ENCODE results near the gene GLIS2. TPM values are rescaled to one million over a fixed set of nuclear protein-coding genes. Genes with fewer than 3 reads are reported as not detected.

GLIS2 gene
- total RNA-seq, 1 donor from 2014 or later: not detected

DNA sequence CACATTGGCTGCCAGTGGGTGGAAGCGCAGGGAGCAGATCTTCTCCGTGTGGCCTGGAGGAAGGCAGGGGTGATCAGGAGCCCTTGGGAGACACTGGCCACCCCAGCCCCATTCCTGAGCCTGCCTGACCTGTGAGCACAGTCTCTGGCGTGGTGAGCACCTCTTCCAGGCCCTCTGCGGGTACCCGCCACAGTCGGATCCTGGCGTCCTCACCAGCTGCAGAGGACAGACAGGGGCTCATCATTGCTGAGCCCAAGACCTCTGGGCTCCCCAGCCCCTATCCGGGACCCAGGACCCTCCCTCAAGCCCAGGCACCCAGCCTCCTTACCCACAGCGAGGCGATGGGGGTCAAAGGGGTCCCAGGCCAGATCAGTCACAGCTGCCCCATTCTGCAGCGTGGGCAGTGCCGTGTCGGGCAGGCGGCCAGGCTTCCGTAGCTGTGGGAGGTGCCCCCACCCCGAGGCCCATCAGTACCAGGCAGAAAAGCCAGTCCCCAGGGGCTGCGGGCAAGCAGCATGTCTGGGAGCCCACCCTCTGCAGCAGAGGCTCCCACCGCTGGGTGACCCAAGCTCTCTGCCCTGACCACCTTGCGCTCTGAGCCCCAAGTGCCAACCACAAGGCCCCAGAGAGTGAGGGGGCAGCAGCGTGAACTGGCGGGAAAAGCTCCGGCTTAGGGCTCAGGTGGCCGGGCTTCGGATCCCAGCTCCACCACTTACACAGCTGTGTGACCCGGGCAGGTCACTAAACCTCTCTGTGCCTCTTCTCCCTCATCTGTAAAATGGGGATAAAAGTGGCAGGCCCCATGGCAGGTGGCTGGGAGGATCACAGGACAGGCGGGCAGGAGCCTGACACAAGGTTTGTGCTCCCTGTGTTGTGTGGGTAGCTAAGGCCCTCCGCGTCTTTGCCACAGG, 45.4 kb downstream of the GLIS2 start:
- intact Hi-C loops (cut with micrococcal nuclease): no loop called here
- ChIA-PET POLR2A (interaction anchor here (1.2 kb wide), 1 partner anchor 115 kb away, joined by 3 read pairs; the partner anchor contains the start of gene HMOX2), CTCF (interaction anchor here (1.3 kb wide), 1 partner anchor 42 kb away, joined by 9 read pairs; no protein-coding TSS in a partner anchor)
- Mint-ChIP-seq H3K4me1 (peaks cover 34% of the 10 kb centered on the region), H3K27me3 (no peaks in the 10 kb centered on the region), H3K4me3 (no peak overlapping the region), H3K27ac (no peak overlapping the region), H3K9me3 (no peaks in the 10 kb centered on the region), H3K36me3 (ENCODE audit: low read depth) (peaks cover 45% of the 10 kb centered on the region)
- DNase-seq: no peak
- TF ChIP-seq, protein P1, sequence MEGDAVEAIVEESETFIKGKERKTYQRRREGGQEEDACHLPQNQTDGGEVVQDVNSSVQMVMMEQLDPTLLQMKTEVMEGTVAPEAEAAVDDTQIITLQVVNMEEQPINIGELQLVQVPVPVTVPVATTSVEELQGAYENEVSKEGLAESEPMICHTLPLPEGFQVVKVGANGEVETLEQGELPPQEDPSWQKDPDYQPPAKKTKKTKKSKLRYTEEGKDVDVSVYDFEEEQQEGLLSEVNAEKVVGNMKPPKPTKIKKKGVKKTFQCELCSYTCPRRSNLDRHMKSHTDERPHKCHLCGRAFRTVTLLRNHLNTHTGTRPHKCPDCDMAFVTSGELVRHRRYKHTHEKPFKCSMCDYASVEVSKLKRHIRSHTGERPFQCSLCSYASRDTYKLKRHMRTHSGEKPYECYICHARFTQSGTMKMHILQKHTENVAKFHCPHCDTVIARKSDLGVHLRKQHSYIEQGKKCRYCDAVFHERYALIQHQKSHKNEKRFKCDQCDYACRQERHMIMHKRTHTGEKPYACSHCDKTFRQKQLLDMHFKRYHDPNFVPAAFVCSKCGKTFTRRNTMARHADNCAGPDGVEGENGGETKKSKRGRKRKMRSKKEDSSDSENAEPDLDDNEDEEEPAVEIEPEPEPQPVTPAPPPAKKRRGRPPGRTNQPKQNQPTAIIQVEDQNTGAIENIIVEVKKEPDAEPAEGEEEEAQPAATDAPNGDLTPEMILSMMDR (IDR thresholded peaks at IDR 0.05): no peak
- no peak for ATAC-seq (ENCODE audit: low read depth)

DNA sequence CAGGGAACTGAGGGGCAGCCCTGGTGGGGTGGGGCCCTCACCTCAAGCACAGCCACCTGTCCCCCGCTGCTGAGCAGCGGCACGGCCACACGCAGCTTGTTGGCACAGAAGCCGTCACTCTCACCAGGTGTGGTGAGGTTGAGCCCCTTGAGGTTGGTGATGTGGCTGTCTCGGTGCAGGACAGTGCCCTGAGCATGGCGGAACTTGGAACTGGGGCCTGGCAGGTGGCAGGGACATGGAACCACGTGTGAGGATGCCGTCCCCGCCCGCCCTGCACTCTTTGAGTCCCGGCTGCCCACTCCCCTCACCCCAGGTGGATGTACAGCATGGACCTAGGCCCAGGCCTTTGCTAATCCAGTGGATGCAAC, 46.1 kb downstream of the GLIS2 start:
- no peaks in the 10 kb centered on the region for H3K9me3 Mint-ChIP-seq

GRCh38 chr16:4362476-4363135, 46.7 kb downstream of the GLIS2 start:
- Mint-ChIP-seq H3K27ac (no peak overlapping the region), H3K9me3 (no peaks in the 10 kb centered on the region), H3K27me3 (no peaks in the 10 kb centered on the region), H3K4me1 (peaks cover 38% of the 10 kb centered on the region), H3K36me3 (ENCODE audit: low read depth) (peaks cover 50% of the 10 kb centered on the region), H3K4me3 (no peak overlapping the region)
- TF ChIP-seq, protein P1 (IDR thresholded peaks at IDR 0.05): no peak
- ChIA-PET POLR2A (interaction anchor here (0.8 kb wide), 1 partner anchor 41 kb away, joined by 3 read pairs; no protein-coding TSS in a partner anchor), CTCF (no interaction called here)
- no peak for DNase-seq
- intact Hi-C loops (cut with micrococcal nuclease): no loop called here
- ATAC-seq (ENCODE audit: low read depth): no peak

More for the DNA sequence above, 46.1 kb downstream of the GLIS2 start:
- intact Hi-C loops (cut with micrococcal nuclease): no loop called here
- ATAC-seq (ENCODE audit: low read depth) (no peak), DNase-seq (no peak)
- peaks cover 46% of the 10 kb centered on the region for H3K36me3 Mint-ChIP-seq (ENCODE audit: low read depth)
- H3K27me3 Mint-ChIP-seq: no peaks in the 10 kb centered on the region
- H3K27ac Mint-ChIP-seq: no peak overlapping the region
- POLR2A ChIA-PET: interaction anchor here (0.8 to 1.2 kb wide), 2 partner anchors 41 to 114 kb away, joined by 3 read pairs; partner anchors contain the start of gene HMOX2
- CTCF ChIA-PET: interaction anchor here (1.3 kb wide), 1 partner anchor 41 kb away, joined by 9 read pairs; no protein-coding TSS in a partner anchor
- H3K4me1 Mint-ChIP-seq: peaks cover 38% of the 10 kb centered on the region
- TF ChIP-seq, protein P1 (IDR thresholded peaks at IDR 0.05): no peak
- no peak overlapping the region for H3K4me3 Mint-ChIP-seq

DNA sequence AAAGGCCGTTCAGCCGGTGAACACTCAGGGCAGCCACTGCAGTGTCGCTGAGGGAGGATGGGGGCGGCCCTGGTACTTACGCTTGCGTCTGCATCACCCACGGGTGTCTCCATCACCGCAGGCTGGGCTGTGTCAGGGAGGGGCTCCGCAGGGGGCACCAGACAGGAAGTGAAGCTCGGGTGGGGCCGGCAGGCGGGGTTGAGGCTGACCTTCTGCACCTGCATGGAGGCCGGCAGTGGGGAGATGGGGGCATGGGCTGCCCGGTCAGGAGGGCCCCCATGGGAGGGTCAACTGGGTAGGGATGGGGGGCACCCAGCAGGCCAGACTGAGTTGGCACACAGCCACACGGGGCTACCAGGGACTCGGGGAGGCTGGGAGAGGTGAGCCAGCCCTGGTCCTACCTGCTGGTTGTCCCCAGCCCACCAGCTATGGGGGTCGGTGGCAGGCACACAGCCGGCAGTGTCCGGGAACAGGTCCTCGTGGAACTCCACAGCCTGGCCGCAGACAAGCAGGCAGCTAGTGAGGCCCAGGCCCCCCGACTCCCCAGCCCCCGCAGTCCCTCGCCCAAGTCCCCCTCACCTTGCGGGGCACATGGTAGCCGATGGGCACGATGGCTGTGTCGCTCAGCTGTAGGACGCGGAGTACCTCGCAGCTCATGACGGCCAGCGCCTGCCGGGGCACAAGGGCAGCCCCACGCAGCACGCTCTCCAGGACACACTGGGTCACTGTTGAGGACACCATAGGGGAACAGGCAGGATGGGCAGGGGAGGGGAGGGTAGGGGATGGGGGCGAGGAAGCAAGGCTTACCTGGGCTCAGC, 48.5 kb downstream of the GLIS2 start:
- no peaks in the 10 kb centered on the region for H3K27me3 Mint-ChIP-seq
- intact Hi-C loops (cut with micrococcal nuclease): loop anchor here (2.0 kb wide), 1 partner anchor 14 kb away; the partner anchor contains the start of gene PAM16
- CTCF ChIA-PET: interaction anchor here (0.6 to 2.9 kb wide), 3 partner anchors 38 to 55 kb away, joined by 3 to 17 read pairs (median 3); no protein-coding TSS in a partner anchor
- POLR2A ChIA-PET: interaction anchor here (0.5 to 1.3 kb wide), 8 partner anchors 9 to 112 kb away, joined by 3 to 8 read pairs (median 4); partner anchors contain the start of genes HMOX2 and TFAP4
- no peak overlapping the region for H3K27ac Mint-ChIP-seq
- TF ChIP-seq, protein P1 (IDR thresholded peaks at IDR 0.05): no peak
- peaks cover 40% of the 10 kb centered on the region for H3K36me3 Mint-ChIP-seq (ENCODE audit: low read depth)
- H3K4me3 Mint-ChIP-seq: no peak overlapping the region
- DNase-seq (peak; percentile 34), ATAC-seq (ENCODE audit: low read depth) (peak; percentile 47)
- H3K4me1 Mint-ChIP-seq: peaks cover 37% of the 10 kb centered on the region
- no peaks in the 10 kb centered on the region for H3K9me3 Mint-ChIP-seq
